Stimulated activated CD4-positive, alpha-beta T cell treated with anti-CD3 and anti-CD28 coated beads, Interleukin-2, amount 100 ng/mL, for 24 hours (primary cell): Measurements from ENCODE around the gene GPS1.

Experiments used
- DNase-seq, 2 donors: peaks; one replicate each; pipeline ENCODE4 v3.0.0-alpha.2; 2020

GPS1 gene

DNA sequence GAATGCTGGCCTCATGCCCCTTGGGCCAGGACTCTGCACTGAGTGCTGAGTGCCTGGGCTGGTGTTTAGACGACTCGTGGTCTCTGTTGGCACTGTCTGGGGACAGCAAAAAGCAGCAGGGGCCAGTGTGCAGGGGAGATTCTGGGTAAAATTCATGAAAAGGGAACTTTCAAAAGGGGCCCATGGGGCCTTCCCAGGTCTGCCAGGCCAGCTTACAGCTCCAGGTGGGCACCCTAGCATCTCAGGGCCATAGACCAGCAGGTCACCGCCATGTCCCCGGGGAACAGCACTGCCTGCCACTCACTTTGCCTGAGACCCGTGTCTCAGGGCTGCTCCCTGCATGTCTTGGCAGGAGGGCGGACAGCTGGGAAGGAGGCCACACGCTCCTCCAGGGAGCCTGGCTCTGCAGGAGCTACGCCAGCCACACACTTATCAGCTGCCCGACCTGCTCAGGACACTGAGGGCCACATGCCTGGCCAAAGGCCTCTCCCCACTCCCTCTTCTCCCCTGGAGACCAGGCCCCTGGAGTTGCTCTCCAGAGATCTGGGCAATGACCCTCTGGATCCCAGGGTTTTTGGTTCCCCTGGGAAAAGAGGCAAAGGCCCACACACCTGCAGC, 55.1 kb downstream of the GPS1 start:
- DNase-seq = no peak
